Epithelial cell of proximal tubule (primary cell): Measurements from ENCODE around the gene RAD9A. TPM values are rescaled to one million over a fixed set of nuclear protein-coding genes. Genes with fewer than 3 reads are reported as not detected.

ENCODE experiments used
- DNase-seq: peaks from one replicate; pipeline ENCODE4 v3.0.0-alpha.2; 2011; ENCODE audit warnings: low read depth
- H3K4me3 ChIP-seq: 2 replicates; pipeline ENCODE4 v1.5.1; 2011; ENCODE audit warnings: low read depth, mild to moderate bottlenecking, low read length
- total RNA-seq: library from RNA; depleted of rRNA; stranded (reverse); fragments of >200 nt; gene quantifications from 2 replicates; pipeline ENCODE4 v1.2.3, GENCODE V29; 2015
- TF ChIP-seq, protein P1 (sequence below): conservative IDR thresholded peaks from 2 replicates; pipeline ENCODE4 v1.5.1; 2012; ENCODE audit warnings: low read depth, mild to moderate bottlenecking, low read length

The RAD9A gene
- total RNA-seq, 1 donor from 2014 or later, result 20.9 TPM

DNA sequence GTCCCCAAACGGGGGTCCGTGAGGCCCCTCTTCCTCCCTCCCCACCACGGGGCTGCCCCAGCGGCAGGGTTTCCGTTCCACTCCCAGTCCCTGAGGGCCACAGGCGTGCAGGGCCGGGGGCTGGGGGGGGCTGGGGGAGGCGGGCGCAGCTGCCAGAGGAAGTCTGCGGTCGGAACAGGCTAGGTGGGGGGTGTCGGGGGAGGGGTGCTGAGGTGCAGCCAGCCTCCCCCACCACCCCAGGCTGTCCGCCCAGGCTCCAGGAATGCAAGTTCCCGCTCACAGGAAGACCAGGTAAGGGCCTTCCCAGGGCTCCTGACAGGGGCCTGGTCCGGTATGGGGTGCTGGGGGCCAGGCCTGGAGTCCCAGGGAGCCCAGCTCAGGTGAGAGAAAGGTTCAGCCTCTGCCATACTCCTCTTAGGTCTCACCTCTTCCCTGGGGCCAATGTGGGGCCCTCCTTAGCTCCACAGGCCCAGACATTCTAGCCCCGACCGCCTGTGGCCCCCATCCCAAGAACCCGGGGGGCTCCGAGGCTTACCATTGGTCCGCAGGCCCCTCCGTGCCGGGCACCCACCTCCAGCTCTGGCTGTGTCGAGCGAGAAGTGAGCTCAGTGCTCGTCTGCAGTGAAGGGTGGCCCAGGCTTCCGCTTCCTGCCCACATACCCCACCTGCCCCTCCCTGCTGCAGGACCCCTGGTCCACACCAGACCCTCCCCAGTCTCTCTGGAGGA, 45.5 kb downstream of the RAD9A start, which contains the start of gene PTPRCAP:
TSS of gene PTPRCAP (minus strand) at position 601 of the 727 bp plus-strand sequence. CDS start at position 538, 63 bp downstream.
- TF ChIP-seq, protein P1, sequence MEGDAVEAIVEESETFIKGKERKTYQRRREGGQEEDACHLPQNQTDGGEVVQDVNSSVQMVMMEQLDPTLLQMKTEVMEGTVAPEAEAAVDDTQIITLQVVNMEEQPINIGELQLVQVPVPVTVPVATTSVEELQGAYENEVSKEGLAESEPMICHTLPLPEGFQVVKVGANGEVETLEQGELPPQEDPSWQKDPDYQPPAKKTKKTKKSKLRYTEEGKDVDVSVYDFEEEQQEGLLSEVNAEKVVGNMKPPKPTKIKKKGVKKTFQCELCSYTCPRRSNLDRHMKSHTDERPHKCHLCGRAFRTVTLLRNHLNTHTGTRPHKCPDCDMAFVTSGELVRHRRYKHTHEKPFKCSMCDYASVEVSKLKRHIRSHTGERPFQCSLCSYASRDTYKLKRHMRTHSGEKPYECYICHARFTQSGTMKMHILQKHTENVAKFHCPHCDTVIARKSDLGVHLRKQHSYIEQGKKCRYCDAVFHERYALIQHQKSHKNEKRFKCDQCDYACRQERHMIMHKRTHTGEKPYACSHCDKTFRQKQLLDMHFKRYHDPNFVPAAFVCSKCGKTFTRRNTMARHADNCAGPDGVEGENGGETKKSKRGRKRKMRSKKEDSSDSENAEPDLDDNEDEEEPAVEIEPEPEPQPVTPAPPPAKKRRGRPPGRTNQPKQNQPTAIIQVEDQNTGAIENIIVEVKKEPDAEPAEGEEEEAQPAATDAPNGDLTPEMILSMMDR, result no peak
- no peak for DNase-seq
- H3K4me3 ChIP-seq, result no peak within 1 kb of the TSS

DNA sequence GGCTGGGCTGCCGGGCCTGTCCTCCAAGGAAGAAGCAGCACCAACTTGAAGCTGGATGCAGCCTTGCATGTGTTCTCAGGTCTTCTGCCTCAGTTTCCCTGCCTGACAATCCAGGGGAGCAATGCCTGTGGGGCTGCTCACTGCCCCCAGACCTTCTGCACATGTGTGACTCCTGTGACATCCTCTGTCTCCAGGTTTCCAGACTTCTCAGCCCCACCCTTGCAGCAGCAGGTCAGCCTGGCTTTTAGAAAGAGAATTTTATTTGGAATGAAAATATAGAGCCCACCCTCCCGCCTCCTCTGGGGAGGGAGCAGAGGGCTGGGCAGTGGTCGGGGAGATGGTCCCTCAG, 46.0 kb downstream of the RAD9A start:
- TF ChIP-seq, protein P1, result no peak
- H3K4me3 ChIP-seq, result no peak overlapping the region

DNA sequence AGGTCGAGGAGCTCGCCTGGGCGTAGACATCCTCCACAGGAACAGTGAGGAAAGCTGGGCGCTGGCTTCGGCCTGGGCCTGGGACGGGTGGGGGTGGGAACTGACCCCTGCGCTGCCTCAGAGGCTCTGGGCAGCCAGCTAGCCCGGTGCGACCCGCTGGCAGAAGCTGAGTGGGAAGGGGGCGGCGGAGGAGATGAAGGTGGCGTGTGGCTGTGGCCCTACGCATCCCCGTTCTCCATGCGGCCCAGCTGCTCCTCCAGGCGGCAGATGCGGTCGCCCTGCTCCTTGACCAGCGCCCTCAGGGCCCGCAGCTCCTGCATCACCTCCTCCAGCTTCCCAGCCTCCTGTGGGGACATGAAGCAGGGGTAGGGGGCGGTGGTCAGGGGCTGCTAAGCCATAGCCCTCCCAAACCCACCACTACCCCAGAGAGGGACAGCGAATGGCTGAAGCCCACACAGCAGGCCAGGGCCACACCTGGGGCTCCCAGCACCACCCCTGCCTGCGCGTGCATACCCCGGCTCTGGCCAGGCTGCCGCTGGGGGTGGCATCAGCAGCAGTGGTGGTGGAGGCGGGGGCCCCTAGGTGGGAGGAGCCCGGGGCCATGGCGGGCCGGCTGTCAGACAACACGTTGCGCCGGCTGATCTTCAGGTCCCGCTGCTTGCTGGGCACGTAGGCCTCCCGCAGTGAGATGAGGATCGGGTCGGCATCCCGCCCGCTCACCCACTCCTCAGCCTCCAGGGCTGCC, 46.5 kb downstream of the RAD9A start:
- no peak for DNase-seq
- TF ChIP-seq, protein P1, result no peak
- no peak overlapping the region for H3K4me3 ChIP-seq

More for the DNA sequence above, 46.0 kb downstream of the RAD9A start:
- no peak for DNase-seq

DNA sequence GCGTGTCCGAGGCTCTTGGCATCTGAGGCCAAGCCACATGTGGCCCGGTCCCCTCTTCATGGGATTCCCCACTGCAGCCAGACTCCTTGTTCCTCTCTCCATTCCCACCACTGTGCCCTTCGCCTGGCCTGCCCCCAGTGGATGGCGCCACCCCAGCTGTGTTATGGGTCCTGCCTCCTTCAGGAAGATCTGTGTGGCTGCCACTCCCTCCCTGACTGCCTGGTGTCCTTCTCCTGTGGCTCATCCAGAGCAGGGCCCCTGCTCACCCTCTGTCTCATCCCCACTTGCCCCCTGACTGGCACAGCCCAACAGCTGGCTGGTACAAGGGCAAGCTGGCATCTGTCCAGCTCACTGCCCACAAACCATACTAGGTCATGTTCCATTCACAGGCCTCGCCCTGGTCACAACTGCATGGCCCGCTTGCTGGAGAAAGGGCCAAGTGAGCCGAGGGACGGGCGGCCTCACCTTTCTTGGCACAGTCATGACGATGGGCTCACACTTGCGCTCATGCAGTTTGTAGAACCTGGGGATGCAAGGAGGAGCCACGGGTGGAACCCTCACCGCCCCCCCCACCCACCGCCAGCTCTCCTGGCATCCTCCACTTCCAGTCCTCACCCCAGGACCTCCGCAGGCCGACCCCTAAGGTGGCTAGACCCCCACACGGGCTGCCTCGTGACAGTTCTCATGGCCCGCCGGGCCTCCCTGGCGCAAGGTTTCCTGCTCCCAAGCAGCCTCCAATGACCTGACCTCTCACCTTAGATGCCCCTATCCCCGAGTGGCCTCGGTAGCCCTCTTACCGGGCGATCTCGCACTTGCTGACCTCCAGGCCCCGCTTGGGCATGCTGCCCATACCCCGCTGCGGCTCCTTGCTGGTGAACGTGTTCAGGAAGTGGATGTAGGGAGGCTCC, 47.8 kb downstream of the RAD9A start:
- TF ChIP-seq, protein P1, result peak; percentile 47
- no peak overlapping the region for H3K4me3 ChIP-seq
- no peak for DNase-seq

DNA sequence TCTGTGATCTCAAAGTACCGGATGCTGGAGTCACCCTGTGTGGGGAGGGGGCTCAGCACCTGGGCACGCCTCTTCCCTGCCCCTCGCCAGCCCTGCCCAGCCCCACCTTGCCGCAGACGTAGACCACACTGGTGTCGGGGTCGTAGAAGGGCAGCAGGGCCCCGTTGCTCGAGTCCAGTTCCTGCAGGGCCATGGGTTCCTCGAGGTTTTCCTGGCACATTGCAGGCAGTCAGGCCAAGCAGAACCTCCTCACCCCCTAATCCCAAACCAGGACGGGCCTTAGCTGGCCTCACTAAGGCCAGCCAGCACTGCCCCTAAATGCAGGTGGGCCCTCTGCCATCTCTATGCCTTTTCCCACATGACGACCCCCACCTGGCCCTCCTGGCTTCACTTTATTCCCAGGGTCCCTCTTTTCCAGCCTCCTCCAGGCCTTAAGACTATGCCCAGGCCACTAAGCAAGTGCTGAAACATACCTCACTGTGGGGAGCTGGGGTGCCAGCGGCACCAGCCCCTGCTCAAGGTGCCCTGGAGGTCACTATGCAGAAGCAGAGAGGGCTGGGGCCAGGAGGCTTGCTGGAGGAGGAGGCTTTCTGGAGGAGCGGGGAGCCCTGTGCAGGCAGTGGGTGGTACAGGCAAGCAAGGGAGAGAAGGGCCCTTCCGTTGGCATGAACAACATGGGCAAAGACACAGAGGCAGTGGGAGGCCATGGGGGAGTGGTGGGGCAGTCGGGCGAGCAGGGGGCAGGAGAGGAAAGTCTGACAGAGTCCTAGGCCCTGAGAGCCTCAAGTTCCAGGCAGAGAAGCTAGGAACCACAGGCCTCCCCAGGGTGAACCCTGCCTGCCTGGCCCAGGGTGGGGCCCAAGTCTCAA, 48.7 kb downstream of the RAD9A start:
- DNase-seq, result no peak
- no peak overlapping the region for H3K4me3 ChIP-seq
- TF ChIP-seq, protein P1, result no peak

DNA sequence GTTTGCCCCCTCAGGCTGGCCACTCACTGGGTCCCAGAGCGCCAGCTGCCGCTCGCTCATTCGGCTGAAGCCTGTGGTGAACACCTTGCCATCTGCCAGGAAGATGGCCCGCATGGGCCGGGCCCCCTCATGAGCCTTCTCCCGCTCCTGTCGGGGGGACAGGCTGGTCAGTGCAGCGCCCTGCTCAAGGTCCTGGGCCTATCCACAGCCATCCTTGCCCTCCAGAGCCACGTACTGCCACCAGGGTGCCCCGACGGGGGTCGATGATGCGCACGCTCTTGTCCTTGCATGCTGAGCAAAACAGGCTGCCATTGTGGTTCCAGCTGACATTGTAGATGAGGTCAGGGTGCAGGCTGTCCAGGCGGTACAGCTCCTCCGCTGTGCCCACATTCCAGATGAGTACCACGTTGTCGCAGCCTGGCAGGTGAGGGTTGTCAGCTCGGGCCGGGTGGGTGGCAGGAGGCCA, 49.3 kb downstream of the RAD9A start:
- DNase-seq, result no peak
- H3K4me3 ChIP-seq, result no peak overlapping the region
- TF ChIP-seq, protein P1, result no peak
